Ishikawa (cell line): Measurements from ENCODE around the gene WWC1.

Source experiments
- CREB1 ChIP-seq: IDR thresholded peaks from 2 replicates; pipeline ENCODE4 v1.6.1; 2012; ENCODE audit warnings: low read depth
- EP300 ChIP-seq: IDR thresholded peaks from 2 replicates; pipeline ENCODE4 v1.6.1; 2012; ENCODE audit warnings: borderline replicate concordance
- TAF1 ChIP-seq: IDR thresholded peaks from 2 replicates; pipeline ENCODE4 v1.6.1; 2012; ENCODE audit warnings: low read depth, mild to moderate bottlenecking
- YY1 ChIP-seq: IDR thresholded peaks from 2 replicates; pipeline ENCODE4 v1.6.1; 2012; ENCODE audit warnings: low read depth
- TF ChIP-seq, protein P1 (sequence below): IDR thresholded peaks from 2 replicates; pipeline ENCODE4 v1.6.1; 2012; ENCODE audit warnings: low read depth, mild to moderate bottlenecking
- TF ChIP-seq, protein P2 (sequence below): IDR thresholded peaks from 2 replicates; pipeline ENCODE4 v1.6.1; 2012

DNA sequence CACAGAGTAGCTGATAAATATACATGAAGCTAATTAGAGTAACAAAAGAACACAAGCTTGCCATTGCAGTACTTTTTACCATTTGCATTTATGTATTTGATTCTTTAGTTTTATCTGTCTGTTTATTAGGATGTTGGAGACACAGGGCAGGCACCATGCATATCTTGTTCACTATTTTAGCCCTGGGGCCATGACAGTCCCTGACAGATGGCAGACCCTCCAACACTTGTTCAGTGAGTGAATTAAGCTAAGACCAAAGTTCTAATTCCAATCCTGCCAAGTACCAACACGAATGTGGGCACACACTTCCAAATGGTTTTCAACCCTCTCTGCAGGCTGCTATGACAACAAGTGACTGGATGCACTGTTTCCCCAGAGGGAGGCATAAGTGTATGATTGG, 182.9 kb downstream of the WWC1 start:
- TF ChIP-seq EP300, result no peak
- TF ChIP-seq TAF1, result no peak
- no peak for TF ChIP-seq CREB1
- TF ChIP-seq, protein P1, sequence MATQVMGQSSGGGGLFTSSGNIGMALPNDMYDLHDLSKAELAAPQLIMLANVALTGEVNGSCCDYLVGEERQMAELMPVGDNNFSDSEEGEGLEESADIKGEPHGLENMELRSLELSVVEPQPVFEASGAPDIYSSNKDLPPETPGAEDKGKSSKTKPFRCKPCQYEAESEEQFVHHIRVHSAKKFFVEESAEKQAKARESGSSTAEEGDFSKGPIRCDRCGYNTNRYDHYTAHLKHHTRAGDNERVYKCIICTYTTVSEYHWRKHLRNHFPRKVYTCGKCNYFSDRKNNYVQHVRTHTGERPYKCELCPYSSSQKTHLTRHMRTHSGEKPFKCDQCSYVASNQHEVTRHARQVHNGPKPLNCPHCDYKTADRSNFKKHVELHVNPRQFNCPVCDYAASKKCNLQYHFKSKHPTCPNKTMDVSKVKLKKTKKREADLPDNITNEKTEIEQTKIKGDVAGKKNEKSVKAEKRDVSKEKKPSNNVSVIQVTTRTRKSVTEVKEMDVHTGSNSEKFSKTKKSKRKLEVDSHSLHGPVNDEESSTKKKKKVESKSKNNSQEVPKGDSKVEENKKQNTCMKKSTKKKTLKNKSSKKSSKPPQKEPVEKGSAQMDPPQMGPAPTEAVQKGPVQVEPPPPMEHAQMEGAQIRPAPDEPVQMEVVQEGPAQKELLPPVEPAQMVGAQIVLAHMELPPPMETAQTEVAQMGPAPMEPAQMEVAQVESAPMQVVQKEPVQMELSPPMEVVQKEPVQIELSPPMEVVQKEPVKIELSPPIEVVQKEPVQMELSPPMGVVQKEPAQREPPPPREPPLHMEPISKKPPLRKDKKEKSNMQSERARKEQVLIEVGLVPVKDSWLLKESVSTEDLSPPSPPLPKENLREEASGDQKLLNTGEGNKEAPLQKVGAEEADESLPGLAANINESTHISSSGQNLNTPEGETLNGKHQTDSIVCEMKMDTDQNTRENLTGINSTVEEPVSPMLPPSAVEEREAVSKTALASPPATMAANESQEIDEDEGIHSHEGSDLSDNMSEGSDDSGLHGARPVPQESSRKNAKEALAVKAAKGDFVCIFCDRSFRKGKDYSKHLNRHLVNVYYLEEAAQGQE, result no peak
- TF ChIP-seq, protein P2, sequence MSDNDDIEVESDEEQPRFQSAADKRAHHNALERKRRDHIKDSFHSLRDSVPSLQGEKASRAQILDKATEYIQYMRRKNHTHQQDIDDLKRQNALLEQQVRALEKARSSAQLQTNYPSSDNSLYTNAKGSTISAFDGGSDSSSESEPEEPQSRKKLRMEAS, result no peak
- no peak for TF ChIP-seq YY1
